ENCODE measurements around the gene BCKDK.

GRCh38 chr16:31133046-31133501 lies 24.9 kb downstream of the BCKDK start:
- TF ChIP-seq POLR2AphosphoS5 (IDR thresholded peaks at IDR 0.05; ENCODE audit: borderline replicate concordance, low read depth, low read length) (no peak), EZH2 (IDR thresholded peaks at IDR 0.05) (no peak)
